Central memory CD8-positive, alpha-beta T cell (primary cell): Measurements from ENCODE around the gene ZC3H12D.

Experiments used
- ATAC-seq: fragments of 150-1000 bp; cut with Tn5 transposase; replicated peaks from 2 replicates; pipeline ENCODE4 v1.10.0; 2022; ENCODE audit warnings: mild to moderate bottlenecking, moderate FRiP score, moderate number of reproducible peaks; ENCODE audit not compliant: poor library complexity, severe bottlenecking; ENCODE audit errors: extremely low read depth
- DNase-seq, 2 donors: peaks; one replicate each; pipeline ENCODE4 v3.0.0; 2021; ENCODE audit warnings: low spot score in 2 of 2
- H3K27ac Mint-ChIP-seq: one replicate; pipeline ENCODE4 v1.8.0; 2022; ENCODE audit warnings: low read depth, mild to moderate bottlenecking, moderate library complexity, mixed read lengths
- H3K27me3 Mint-ChIP-seq: one replicate; pipeline ENCODE4 v1.8.0; 2022; ENCODE audit warnings: mixed read lengths
- H3K36me3 Mint-ChIP-seq: one replicate; pipeline ENCODE4 v1.8.0; 2022; ENCODE audit warnings: mild to moderate bottlenecking, moderate library complexity, mixed read lengths; ENCODE audit not compliant: insufficient read depth
- H3K4me1 Mint-ChIP-seq: one replicate; pipeline ENCODE4 v1.8.0; 2022; ENCODE audit warnings: mixed read lengths
- H3K4me3 Mint-ChIP-seq: one replicate; pipeline ENCODE4 v1.8.0; 2022; ENCODE audit warnings: mild to moderate bottlenecking, moderate library complexity, mixed read lengths
- H3K9me3 Mint-ChIP-seq: one replicate; pipeline ENCODE4 v1.8.0; 2022; ENCODE audit warnings: mixed read lengths

The ZC3H12D gene

GRCh38 chr6:149429427-149430360 lies 55.1 kb downstream of the ZC3H12D start:
- Mint-ChIP-seq H3K27me3 (no peaks in the 10 kb centered on the region), H3K4me1 (peaks cover 5% of the 10 kb centered on the region), H3K27ac (no peak overlapping the region), H3K36me3 (peaks cover 2% of the 10 kb centered on the region), H3K4me3 (no peak overlapping the region), H3K9me3 (no peaks in the 10 kb centered on the region)
- DNase-seq: no peak
- ATAC-seq: no peak

- Mint-ChIP-seq H3K27me3 (no peaks in the 10 kb centered on the region), H3K27ac (no peak overlapping the region), H3K4me3 (no peak overlapping the region), H3K36me3 (peaks cover 2% of the 10 kb centered on the region), H3K4me1 (peaks cover 5% of the 10 kb centered on the region), H3K9me3 (no peaks in the 10 kb centered on the region)
- no peak for DNase-seq
- ATAC-seq: no peak
These were observed 56.2 kb downstream of the ZC3H12D start for GRCh38 chr6:149428606-149429005.

GRCh38 chr6:149425754-149426153 lies 59.1 kb downstream of the ZC3H12D start:
- Mint-ChIP-seq H3K36me3 (peaks cover 2% of the 10 kb centered on the region), H3K9me3 (no peaks in the 10 kb centered on the region), H3K27ac (no peak overlapping the region), H3K4me1 (no peaks in the 10 kb centered on the region), H3K27me3 (peaks cover under 1% of the 10 kb centered on the region), H3K4me3 (no peak overlapping the region)
- DNase-seq (no peak), ATAC-seq (no peak)

- Mint-ChIP-seq H3K27me3 (peaks cover 6% of the 10 kb centered on the region), H3K36me3 (peaks cover 2% of the 10 kb centered on the region), H3K4me3 (no peak overlapping the region), H3K9me3 (no peaks in the 10 kb centered on the region), H3K4me1 (peaks cover 4% of the 10 kb centered on the region), H3K27ac (no peak overlapping the region)
- ATAC-seq (no peak), DNase-seq (no peak)
These were observed 59.6 kb downstream of the ZC3H12D start for GRCh38 chr6:149425224-149425623.

DNA sequence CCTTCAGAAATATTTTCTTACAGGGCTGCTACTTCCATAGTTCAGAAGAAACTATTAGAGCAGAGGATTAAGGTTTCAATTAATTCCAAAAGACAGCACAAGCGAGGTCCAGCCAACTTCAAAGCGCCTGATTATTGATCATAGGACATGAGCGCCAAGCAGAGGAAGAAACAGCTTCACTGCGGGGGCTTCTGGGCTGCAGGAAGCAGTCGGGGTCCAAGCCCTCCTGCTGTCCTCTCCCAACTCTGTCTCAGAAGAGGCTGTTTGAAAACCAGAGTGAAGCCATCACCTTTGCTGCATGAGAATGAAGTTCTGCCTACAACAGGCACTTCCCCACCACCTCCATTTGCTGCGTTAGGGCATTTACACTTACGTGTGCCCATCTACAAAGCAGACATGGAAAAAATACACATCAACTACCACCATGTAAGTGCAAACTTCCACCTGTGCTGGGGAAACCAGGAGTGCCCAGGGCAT lies 60.8 kb downstream of the ZC3H12D start:
- H3K9me3 Mint-ChIP-seq: no peaks in the 10 kb centered on the region
- peaks cover 10% of the 10 kb centered on the region for H3K27me3 Mint-ChIP-seq
- peaks cover 5% of the 10 kb centered on the region for H3K4me1 Mint-ChIP-seq
- no peaks in the 10 kb centered on the region for H3K36me3 Mint-ChIP-seq
- no peak for ATAC-seq
- DNase-seq: no peak
- H3K4me3 Mint-ChIP-seq: no peak overlapping the region
- peak overlapping the region; percentile 51 for H3K27ac Mint-ChIP-seq

DNA sequence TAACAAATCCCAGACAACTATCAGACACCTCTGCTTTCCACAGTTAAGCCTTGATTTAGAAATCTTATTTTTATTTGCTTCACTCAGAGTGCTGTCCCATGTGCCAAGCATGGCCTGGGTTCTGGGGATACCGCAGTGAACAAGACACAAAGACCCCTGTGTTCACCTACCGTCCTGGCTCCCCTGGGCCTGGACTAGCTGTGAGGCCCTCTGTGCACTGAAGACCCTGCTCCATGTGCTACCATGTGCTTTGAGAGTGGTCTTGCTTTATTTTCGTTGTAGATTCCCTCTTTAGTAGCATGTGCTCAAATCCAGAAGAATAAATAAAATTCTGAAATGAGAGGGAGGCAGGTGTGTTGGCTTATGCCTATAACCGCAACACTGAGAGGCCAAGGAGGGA lies 62.2 kb downstream of the ZC3H12D start:
- no peaks in the 10 kb centered on the region for H3K36me3 Mint-ChIP-seq
- ATAC-seq: no peak
- peaks cover 10% of the 10 kb centered on the region for H3K27me3 Mint-ChIP-seq
- H3K9me3 Mint-ChIP-seq: no peaks in the 10 kb centered on the region
- no peak overlapping the region for H3K4me3 Mint-ChIP-seq
- no peak overlapping the region for H3K27ac Mint-ChIP-seq
- no peak for DNase-seq
- H3K4me1 Mint-ChIP-seq: peaks cover 5% of the 10 kb centered on the region

GRCh38 chr6:149421132-149421531 lies 63.7 kb downstream of the ZC3H12D start:
- DNase-seq: no peak
- Mint-ChIP-seq H3K27me3 (peaks cover 10% of the 10 kb centered on the region), H3K36me3 (no peaks in the 10 kb centered on the region), H3K9me3 (no peaks in the 10 kb centered on the region), H3K4me3 (no peak overlapping the region), H3K27ac (no peak overlapping the region), H3K4me1 (peaks cover 6% of the 10 kb centered on the region)
- no peak for ATAC-seq

- no peak for DNase-seq
- Mint-ChIP-seq H3K4me3 (no peak overlapping the region), H3K27me3 (peaks cover 10% of the 10 kb centered on the region), H3K27ac (peak overlapping the region; percentile 2), H3K4me1 (peaks cover 13% of the 10 kb centered on the region), H3K36me3 (no peaks in the 10 kb centered on the region), H3K9me3 (no peaks in the 10 kb centered on the region)
- ATAC-seq: no peak
These were observed 65.0 kb downstream of the ZC3H12D start for GRCh38 chr6:149419696-149420404.

- no peaks in the 10 kb centered on the region for H3K9me3 Mint-ChIP-seq
- no peak for ATAC-seq
- H3K27me3 Mint-ChIP-seq: no peaks in the 10 kb centered on the region
- no peak overlapping the region for H3K4me3 Mint-ChIP-seq
- H3K4me1 Mint-ChIP-seq: peaks cover 12% of the 10 kb centered on the region
- H3K27ac Mint-ChIP-seq: no peak overlapping the region
- no peak for DNase-seq
- H3K36me3 Mint-ChIP-seq: peaks cover 9% of the 10 kb centered on the region
These were observed 70.0 kb downstream of the ZC3H12D start for GRCh38 chr6:149414821-149415220.

DNA sequence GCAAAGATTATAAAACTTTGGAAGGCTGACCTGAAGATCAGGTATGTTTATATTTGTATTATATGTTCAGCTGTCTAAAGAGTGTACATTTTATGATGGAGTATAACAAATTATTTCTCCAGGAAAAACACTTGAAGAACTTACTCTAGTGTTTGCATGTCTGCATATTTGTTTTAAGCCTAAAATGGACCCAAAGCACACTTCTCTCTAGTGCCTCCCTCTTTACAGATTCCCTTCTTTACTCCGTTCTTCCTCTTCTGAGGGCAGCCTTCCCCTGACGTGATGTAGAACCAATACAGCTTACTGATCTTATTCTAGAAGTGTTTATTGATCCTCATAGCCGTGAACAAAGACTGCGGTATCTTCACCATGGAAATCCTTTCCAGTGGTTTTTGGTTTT lies 70.8 kb downstream of the ZC3H12D start:
- ATAC-seq: no peak
- DNase-seq: no peak
- Mint-ChIP-seq H3K4me3 (no peak overlapping the region), H3K27me3 (no peaks in the 10 kb centered on the region), H3K9me3 (no peaks in the 10 kb centered on the region), H3K36me3 (peaks cover 13% of the 10 kb centered on the region), H3K27ac (no peak overlapping the region), H3K4me1 (peaks cover 12% of the 10 kb centered on the region)

GRCh38 chr6:149410557-149410956 lies 74.3 kb downstream of the ZC3H12D start:
- Mint-ChIP-seq H3K36me3 (peaks cover 17% of the 10 kb centered on the region), H3K4me1 (peaks cover 9% of the 10 kb centered on the region), H3K27ac (no peak overlapping the region), H3K9me3 (no peaks in the 10 kb centered on the region), H3K27me3 (no peaks in the 10 kb centered on the region), H3K4me3 (no peak overlapping the region)
- DNase-seq (no peak), ATAC-seq (no peak)

DNA sequence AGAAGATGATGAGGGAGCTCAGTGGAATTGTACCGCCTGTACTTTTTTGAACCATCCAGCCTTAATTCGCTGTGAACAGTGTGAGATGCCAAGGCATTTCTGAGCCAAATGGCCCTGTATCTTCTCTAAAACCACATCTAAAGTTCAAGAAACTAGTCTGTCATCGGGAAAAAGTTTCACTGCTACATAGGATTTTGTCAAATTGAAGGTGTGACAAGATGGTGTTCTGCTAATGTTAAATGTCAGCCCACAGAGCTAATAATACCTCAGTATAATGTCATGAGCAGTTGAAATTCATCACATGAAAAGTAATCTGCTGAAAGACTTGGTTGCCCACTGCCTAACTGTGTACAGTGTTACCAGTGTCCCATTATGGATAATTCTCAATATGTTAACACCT lies 75.2 kb downstream of the ZC3H12D start:
- Mint-ChIP-seq H3K27me3 (no peaks in the 10 kb centered on the region), H3K4me3 (no peak overlapping the region), H3K9me3 (no peaks in the 10 kb centered on the region), H3K36me3 (peaks cover 20% of the 10 kb centered on the region), H3K4me1 (peaks cover 11% of the 10 kb centered on the region), H3K27ac (no peak overlapping the region)
- no peak for DNase-seq
- no peak for ATAC-seq
